GM19351 (cell line): ENCODE measurements around the gene TGOLN2.

Experiments used
- ATAC-seq: cut with Tn5 transposase; IDR thresholded peaks from one replicate; pipeline ENCODE4 v1.9.1; 2021; ENCODE audit warnings: mild to moderate bottlenecking, moderate library complexity; ENCODE audit not compliant: unreplicated experiment

Gene TGOLN2

DNA sequence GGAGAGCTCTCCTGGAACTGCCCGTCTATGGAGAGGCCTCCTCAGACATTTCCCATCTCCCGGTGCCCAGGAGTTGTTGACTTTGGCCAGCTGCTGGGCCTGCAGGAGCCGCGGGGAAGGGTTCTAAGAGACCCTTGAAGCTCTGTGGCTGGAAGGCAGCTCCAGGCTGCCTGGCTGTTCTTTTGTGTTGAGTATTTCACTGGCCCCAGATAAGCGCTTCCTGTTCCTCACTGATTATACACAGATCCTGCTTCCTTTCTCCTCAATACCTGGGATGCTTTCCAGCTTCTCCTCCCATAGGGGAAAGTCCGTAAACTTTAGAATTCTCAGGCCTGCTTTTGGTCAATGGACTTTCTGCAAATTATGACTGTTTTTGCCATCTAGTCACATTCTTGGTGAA is 57.8 kb downstream of the TGOLN2 start:
- ATAC-seq: no peak
